SK-N-SH (cell line): Measurements from ENCODE around the gene MMD2. TPM values are rescaled to one million over a fixed set of nuclear protein-coding genes. Genes with fewer than 3 reads are reported as not detected.
A peak's percentile ranks its signal among the peaks of the same experiment; 100 is the strongest.

ENCODE experiments used
- CTCF ChIA-PET: fragments of 300-600, 350-600 bp; formaldehyde crosslinking; extraction: SDS; loops from one replicate; lab custom pipeline; 2021; lab: Yijun Ruan, JAX
- POLR2A ChIA-PET: fragments of 350-600 bp; sonication (Branson Sonifier 250); formaldehyde crosslinking; extraction: SDS; loops from one replicate; lab custom pipeline; 2020; ENCODE audit warnings: antibody characterized with exemption, inconsistent platforms; lab: Yijun Ruan, JAX
- DNase-seq: peaks from one replicate; pipeline ENCODE4 v3.0.0; 2012
- H2AFZ ChIP-seq: fragments of 200-600 bp; sonication (generic); 2 replicates; pipeline ENCODE4 v1.8.1; 2016; ENCODE audit warnings: antibody characterized with exemption, mild to moderate bottlenecking, low read depth
- H3F3A ChIP-seq: fragments of 200-600 bp; sonication (generic); replicated peaks from 2 replicates; pipeline ENCODE3; 2016; ENCODE audit warnings: antibody characterized with exemption, mild to moderate bottlenecking; ENCODE audit not compliant: insufficient read depth
- H3K27ac ChIP-seq, 2 experiments: fragments of 200-500 bp in 1 of 2; fragments of 200-600 bp in 1 of 2; sonication (Bioruptor generic) in 1 of 2; sonication (generic), shearing (Covaris generic) in 1 of 2; 2 replicates each; pipeline versions ENCODE4 v1.5.1 to v1.6.1; 2014 to 2016; ENCODE audit warnings: low read depth in 2 of 2, inconsistent platforms in 1 of 2, low read length in 1 of 2, mild to moderate bottlenecking in 1 of 2, mixed read lengths in 1 of 2
- H3K27me3 ChIP-seq: fragments of 200-600 bp; sonication (generic), shearing (Covaris generic); 2 replicates; pipeline ENCODE4 v1.6.1; 2016; ENCODE audit warnings: mixed run types; ENCODE audit not compliant: insufficient read depth
- H3K36me3 ChIP-seq, 2 experiments: fragments of 200-500 bp in 1 of 2; fragments of 200-600 bp in 1 of 2; sonication (Bioruptor generic) in 1 of 2; sonication (generic) in 1 of 2; replicated peaks in 1 of 2; 2 replicates each; pipeline versions ENCODE3 to v1.5.1; 2014 to 2016; ENCODE audit warnings: low read length in 1 of 2, mild to moderate bottlenecking in 1 of 2; ENCODE audit not compliant: insufficient read depth in 2 of 2, control insufficient read depth in 1 of 2
- H3K4me1 ChIP-seq, 2 experiments: fragments of 200-500 bp in 1 of 2; fragments of 200-600 bp in 1 of 2; sonication (Bioruptor generic) in 1 of 2; sonication (generic), shearing (Covaris generic) in 1 of 2; 2 replicates each; pipeline versions ENCODE4 v1.5.1 to v1.6.1; 2014 to 2016; ENCODE audit warnings: low read depth in 1 of 2, low read length in 1 of 2, mixed run types in 1 of 2; ENCODE audit not compliant: insufficient read depth in 2 of 2, control insufficient read depth in 1 of 2
- H3K4me2 ChIP-seq: fragments of 200-600 bp; sonication (generic), shearing (Covaris generic); 2 replicates; pipeline ENCODE4 v1.6.1; 2017; ENCODE audit warnings: mixed run types
- H3K4me3 ChIP-seq, 2 experiments: fragments of 200-500 bp in 1 of 2; fragments of 200-600 bp in 1 of 2; sonication (Bioruptor generic) in 1 of 2; sonication (generic), shearing (Covaris generic) in 1 of 2; 2 replicates each; pipeline versions ENCODE4 v1.5.1 to v1.8.1; 2014 to 2016; ENCODE audit warnings: low read depth in 2 of 2, inconsistent platforms in 1 of 2, low read length in 1 of 2, mild to moderate bottlenecking in 1 of 2, mixed read lengths in 1 of 2, moderate library complexity in 1 of 2
- H3K79me2 ChIP-seq: fragments of 200-600 bp; sonication (generic); 2 replicates; pipeline ENCODE4 v1.8.1; 2017; ENCODE audit warnings: mild to moderate bottlenecking; ENCODE audit not compliant: insufficient read depth
- H3K9ac ChIP-seq: fragments of 200-600 bp; sonication (generic); 2 replicates; pipeline ENCODE4 v1.6.1; 2017; ENCODE audit warnings: mixed run types
- H3K9me2 ChIP-seq: fragments of 200-600 bp; sonication (generic); 2 replicates; pipeline ENCODE4 v1.6.1; 2017; ENCODE audit warnings: mixed run types
- H3K9me3 ChIP-seq: fragments of 200-600 bp; sonication (generic); 2 replicates; pipeline ENCODE4 v1.6.1; 2017; ENCODE audit warnings: mixed run types, mild to moderate bottlenecking, moderate library complexity
- H4K20me1 ChIP-seq: fragments of 200-600 bp; sonication (generic); 2 replicates; pipeline ENCODE4 v1.6.1; 2017; ENCODE audit warnings: mild to moderate bottlenecking, mixed run types; ENCODE audit not compliant: insufficient read depth
- FOXJ3 ChIP-seq: sonication (generic); formaldehyde crosslinking; IDR thresholded peaks from 2 replicates; pipeline ENCODE4 v1.5.1; 2020; ENCODE audit warnings: mild to moderate bottlenecking, missing genetic modification reagents
- FOXM1 ChIP-seq: IDR thresholded peaks from 2 replicates; pipeline ENCODE4 v1.4.0; 2012; ENCODE audit warnings: low read depth, mild to moderate bottlenecking
- GABPA ChIP-seq: IDR thresholded peaks from 2 replicates; pipeline ENCODE4 v1.4.0; 2012; ENCODE audit warnings: low read depth, mild to moderate bottlenecking
- GATA2 ChIP-seq: sonication (generic); formaldehyde crosslinking; IDR thresholded peaks from 2 replicates; pipeline ENCODE4 v1.5.0; 2020; ENCODE audit warnings: mild to moderate bottlenecking, missing genetic modification reagents
- MEF2A ChIP-seq: IDR thresholded peaks from 2 replicates; pipeline ENCODE4 v1.4.0; 2012; ENCODE audit warnings: low read depth, borderline replicate concordance
- MXI1 ChIP-seq: IDR thresholded peaks from 2 replicates; pipeline ENCODE4 v1.6.1; 2012; ENCODE audit warnings: mild to moderate bottlenecking, low read depth, low read length, improper control_type of control experiment
- RAD21 ChIP-seq: IDR thresholded peaks from 2 replicates; pipeline ENCODE4 v1.6.1; 2012; ENCODE audit warnings: mild to moderate bottlenecking, low read length
- RFX5 ChIP-seq: IDR thresholded peaks from 2 replicates; pipeline ENCODE4 v1.6.1; 2012; ENCODE audit warnings: mild to moderate bottlenecking, improper control_type of control experiment, low read length
- RXRA ChIP-seq: IDR thresholded peaks from 2 replicates; pipeline ENCODE4 v1.4.0; 2012; ENCODE audit warnings: low read depth, mild to moderate bottlenecking, borderline replicate concordance
- SMC3 ChIP-seq: IDR thresholded peaks from 2 replicates; pipeline ENCODE4 v1.6.1; 2012; ENCODE audit warnings: low read depth, low read length, improper control_type of control experiment
- TAF1 ChIP-seq: IDR thresholded peaks from 2 replicates; pipeline ENCODE4 v1.6.1; 2012; ENCODE audit warnings: low read depth, mild to moderate bottlenecking, low read length, moderate library complexity, borderline replicate concordance
- TCF12 ChIP-seq: IDR thresholded peaks from 2 replicates; pipeline ENCODE4 v1.4.0; 2012
- TEAD4 ChIP-seq: IDR thresholded peaks from 2 replicates; pipeline ENCODE4 v1.4.0; 2012; ENCODE audit warnings: mild to moderate bottlenecking, borderline replicate concordance; ENCODE audit not compliant: insufficient read depth
- WGBS: methylation state at CpG from one replicate; pipeline ENCODE4 v1.1.6; 2017; ENCODE audit warnings: low lambda C conversion rate; 5-methylcytosine and 5-hydroxymethylcytosine counted together
- polyA plus RNA-seq, 3 experiments: library from polyadenylated mRNA; depleted of rRNA; stranded (reverse); fragments of >200 nt; gene quantifications; 2 replicates each; pipeline ENCODE4 v1.2.3, GENCODE V29; 2012
- TF ChIP-seq, protein P1 (sequence below): fragments of 150-350 bp; IDR thresholded peaks from 2 replicates; pipeline ENCODE4 v1.6.1; 2017; ENCODE audit warnings: antibody characterized with exemption, low read length, low read depth, borderline replicate concordance
- TF ChIP-seq, protein P2 (sequence below): IDR thresholded peaks from 2 replicates; pipeline ENCODE4 v1.4.0; 2012; ENCODE audit warnings: low read depth, borderline replicate concordance
- TF ChIP-seq, protein P3 (sequence below): fragments of 200-600 bp; sonication (generic); IDR thresholded peaks from 2 replicates; pipeline ENCODE4 v1.6.1; 2017; ENCODE audit warnings: antibody characterized with exemption, mild to moderate bottlenecking, moderate library complexity

The MMD2 gene
- polyA plus RNA-seq, 1 of the 3 experiments (the other 2 are of a cell fraction) = not detected

DNA sequence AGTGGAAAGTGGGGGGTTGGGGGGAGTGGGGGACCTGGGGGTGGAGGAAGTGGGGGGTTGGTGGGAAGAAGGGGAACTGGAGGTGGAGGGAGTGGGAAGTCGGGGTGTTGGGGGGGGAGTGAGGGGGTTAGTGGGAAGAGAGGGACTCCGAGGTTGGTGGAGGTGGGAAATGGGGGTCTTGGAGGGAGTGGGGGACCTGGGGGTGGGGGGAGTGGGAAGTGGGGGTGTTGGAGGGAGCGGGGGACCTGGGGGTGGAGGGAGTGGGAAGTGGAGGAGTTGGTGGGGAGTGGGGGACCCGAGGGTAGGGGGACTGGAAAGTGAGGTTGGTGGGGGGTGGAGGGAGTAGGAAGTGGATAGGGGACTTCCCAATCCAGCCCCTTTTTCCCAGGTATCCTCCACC is 906 bp upstream of the MMD2 start:
- ChIA-PET CTCF (interaction anchor here (0.9 kb wide), 1 partner anchor 14 kb away, joined by 4 read pairs; no protein-coding TSS in a partner anchor), POLR2A (no interaction called here)
- peak; percentile 58 for DNase-seq
- H3K36me3 ChIP-seq = no peaks in the 10 kb centered on the region
- H3K4me1 ChIP-seq = no peaks in the 10 kb centered on the region; a peak in 1 of 4 replicates
- no peak for TF ChIP-seq MEF2A
- TF ChIP-seq GABPA = no peak
- no peak for TF ChIP-seq GATA2
- TF ChIP-seq, protein P1, sequence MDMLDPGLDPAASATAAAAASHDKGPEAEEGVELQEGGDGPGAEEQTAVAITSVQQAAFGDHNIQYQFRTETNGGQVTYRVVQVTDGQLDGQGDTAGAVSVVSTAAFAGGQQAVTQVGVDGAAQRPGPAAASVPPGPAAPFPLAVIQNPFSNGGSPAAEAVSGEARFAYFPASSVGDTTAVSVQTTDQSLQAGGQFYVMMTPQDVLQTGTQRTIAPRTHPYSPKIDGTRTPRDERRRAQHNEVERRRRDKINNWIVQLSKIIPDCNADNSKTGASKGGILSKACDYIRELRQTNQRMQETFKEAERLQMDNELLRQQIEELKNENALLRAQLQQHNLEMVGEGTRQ = no peak
- no peak for TF ChIP-seq RFX5
- TF ChIP-seq SMC3 = no peak
- no peak for TF ChIP-seq TEAD4
- no peak for TF ChIP-seq MXI1
- no peaks in the 10 kb centered on the region for H4K20me1 ChIP-seq
- H3K9me2 ChIP-seq = no peaks in the 10 kb centered on the region
- no peak overlapping the region for H2AFZ ChIP-seq
- no peaks in the 10 kb centered on the region for H3K79me2 ChIP-seq
- H3K4me2 ChIP-seq = no peak overlapping the region
- peaks cover 38% of the 10 kb centered on the region for H3K27me3 ChIP-seq
- H3K4me3 ChIP-seq = no peak overlapping the region
- H3K27ac ChIP-seq = no peak overlapping the region
- no peaks in the 10 kb centered on the region for H3F3A ChIP-seq
- H3K9ac ChIP-seq = no peak overlapping the region
- 28% methylated on average over 3 of the region's 4 CpGs for WGBS
- H3K9me3 ChIP-seq = no peaks in the 10 kb centered on the region

DNA sequence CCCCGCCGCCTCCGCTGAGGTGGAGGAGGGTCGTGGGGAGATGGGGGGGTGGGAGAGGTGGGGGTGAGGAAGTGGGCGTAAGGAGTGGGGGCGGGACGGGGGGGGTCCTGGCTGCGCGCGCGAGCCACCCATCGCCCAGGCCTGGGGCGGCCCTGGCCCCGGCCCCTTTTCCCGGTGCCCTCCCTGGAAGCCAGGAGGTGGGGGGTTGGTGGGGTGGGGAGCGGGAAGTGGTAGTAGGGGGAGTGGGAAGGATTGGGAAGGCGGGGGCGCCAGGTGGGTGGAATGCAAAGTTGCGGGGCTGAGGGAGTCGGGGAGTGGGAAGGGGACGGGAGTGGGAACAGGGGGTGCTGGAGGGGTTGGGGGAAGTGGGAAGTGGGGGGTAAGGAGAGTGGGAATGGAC is 319 bp upstream of the MMD2 start:
- CTCF ChIA-PET = no interaction called here

DNA sequence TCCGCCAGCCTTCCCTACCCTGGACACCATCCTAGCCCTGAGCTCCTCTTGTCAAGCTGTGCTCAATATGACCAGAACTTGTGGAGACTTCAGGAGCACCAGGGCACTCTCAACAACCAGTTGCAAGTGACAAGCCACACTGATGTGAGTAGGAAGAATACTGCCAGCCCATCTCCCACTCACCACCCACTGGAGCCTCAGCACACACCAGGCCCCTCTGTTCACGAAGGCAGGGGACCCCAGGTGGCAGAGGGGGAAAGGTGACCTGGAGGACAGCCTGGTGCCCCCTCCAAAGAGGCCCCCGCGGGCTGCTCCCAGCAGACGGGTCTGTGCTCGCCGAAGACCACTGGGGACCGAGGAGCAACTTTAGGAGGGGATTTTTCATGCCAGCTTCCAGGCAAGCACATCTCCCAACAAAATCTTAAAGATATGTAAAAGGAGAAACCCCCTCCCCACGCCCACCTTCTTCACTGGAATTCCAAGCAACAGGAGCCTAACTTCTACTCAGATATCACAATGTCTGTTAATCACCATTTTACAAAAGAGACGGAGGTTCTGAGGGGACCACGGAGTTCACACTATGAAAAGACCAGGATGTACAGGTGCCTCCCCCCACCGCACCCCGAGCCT is 1.0 kb downstream of the MMD2 start:
- 53% methylated on average over 13 of the region's 13 CpGs for WGBS

More for the DNA sequence above, 319 bp upstream of the MMD2 start:
- Histone ChIP-seq H3F3A (no peaks in the 10 kb centered on the region), H3K79me2 (no peaks in the 10 kb centered on the region), H4K20me1 (no peaks in the 10 kb centered on the region), H3K9ac (no peak overlapping the region), H3K36me3 (no peaks in the 10 kb centered on the region), H2AFZ (no peak overlapping the region), H3K27me3 (peaks cover 38% of the 10 kb centered on the region), H3K9me2 (no peaks in the 10 kb centered on the region), H3K4me2 (peak overlapping the region; percentile 81; the same call in 1 of the 2 replicates), H3K4me3 (no peak overlapping the region; a peak in 1 of 4 replicates), H3K4me1 (no peaks in the 10 kb centered on the region; a peak in 1 of 4 replicates), H3K9me3 (no peaks in the 10 kb centered on the region), H3K27ac (no peak overlapping the region)
- TF ChIP-seq RAD21 (no peak), RFX5 (no peak), SMC3 (no peak), TCF12 (no peak), TAF1 (no peak), GATA2 (no peak)
- POLR2A ChIA-PET = no interaction called here
- WGBS = 2% methylated on average over 20 of the region's 21 CpGs
- no peak for DNase-seq

More for the DNA sequence above, 1.0 kb downstream of the MMD2 start:
- Histone ChIP-seq H3K9ac (no peak overlapping the region), H3K27me3 (peaks cover 27% of the 10 kb centered on the region), H3K4me3 (no peak overlapping the region), H3K4me1 (no peaks in the 10 kb centered on the region; a peak in 1 of 4 replicates), H3K9me2 (no peaks in the 10 kb centered on the region), H2AFZ (no peak overlapping the region), H4K20me1 (no peaks in the 10 kb centered on the region), H3F3A (no peaks in the 10 kb centered on the region), H3K4me2 (no peak overlapping the region), H3K9me3 (no peaks in the 10 kb centered on the region), H3K79me2 (no peaks in the 10 kb centered on the region), H3K36me3 (no peaks in the 10 kb centered on the region), H3K27ac (no peak overlapping the region)
- no peak for DNase-seq
- POLR2A ChIA-PET = no interaction called here
- CTCF ChIA-PET = interaction anchor here (0.9 to 1.3 kb wide), 3 partner anchors 16 to 128 kb away, joined by 3 to 4 read pairs (median 3); no protein-coding TSS in a partner anchor
- TF ChIP-seq FOXJ3 (CRISPR knock-in tag) = no peak
- no peak for TF ChIP-seq TCF12
- TF ChIP-seq, protein P2, sequence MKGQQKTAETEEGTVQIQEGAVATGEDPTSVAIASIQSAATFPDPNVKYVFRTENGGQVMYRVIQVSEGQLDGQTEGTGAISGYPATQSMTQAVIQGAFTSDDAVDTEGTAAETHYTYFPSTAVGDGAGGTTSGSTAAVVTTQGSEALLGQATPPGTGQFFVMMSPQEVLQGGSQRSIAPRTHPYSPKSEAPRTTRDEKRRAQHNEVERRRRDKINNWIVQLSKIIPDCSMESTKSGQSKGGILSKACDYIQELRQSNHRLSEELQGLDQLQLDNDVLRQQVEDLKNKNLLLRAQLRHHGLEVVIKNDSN = no peak
- TF ChIP-seq FOXM1 = no peak
- no peak for TF ChIP-seq MEF2A
- TF ChIP-seq, protein P3, sequence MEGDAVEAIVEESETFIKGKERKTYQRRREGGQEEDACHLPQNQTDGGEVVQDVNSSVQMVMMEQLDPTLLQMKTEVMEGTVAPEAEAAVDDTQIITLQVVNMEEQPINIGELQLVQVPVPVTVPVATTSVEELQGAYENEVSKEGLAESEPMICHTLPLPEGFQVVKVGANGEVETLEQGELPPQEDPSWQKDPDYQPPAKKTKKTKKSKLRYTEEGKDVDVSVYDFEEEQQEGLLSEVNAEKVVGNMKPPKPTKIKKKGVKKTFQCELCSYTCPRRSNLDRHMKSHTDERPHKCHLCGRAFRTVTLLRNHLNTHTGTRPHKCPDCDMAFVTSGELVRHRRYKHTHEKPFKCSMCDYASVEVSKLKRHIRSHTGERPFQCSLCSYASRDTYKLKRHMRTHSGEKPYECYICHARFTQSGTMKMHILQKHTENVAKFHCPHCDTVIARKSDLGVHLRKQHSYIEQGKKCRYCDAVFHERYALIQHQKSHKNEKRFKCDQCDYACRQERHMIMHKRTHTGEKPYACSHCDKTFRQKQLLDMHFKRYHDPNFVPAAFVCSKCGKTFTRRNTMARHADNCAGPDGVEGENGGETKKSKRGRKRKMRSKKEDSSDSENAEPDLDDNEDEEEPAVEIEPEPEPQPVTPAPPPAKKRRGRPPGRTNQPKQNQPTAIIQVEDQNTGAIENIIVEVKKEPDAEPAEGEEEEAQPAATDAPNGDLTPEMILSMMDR = no peak
- no peak for TF ChIP-seq RXRA
- TF ChIP-seq MXI1 = no peak
